ENCODE data around the gene SLC4A5. TPM values are rescaled to one million over a fixed set of nuclear protein-coding genes. Genes with fewer than 3 reads are reported as not detected.
A peak's percentile ranks its signal among the peaks of the same experiment; 100 is the strongest.

SLC4A5 gene
- total and polyA plus RNA-seq, 2 of the 8 experiments (the other 6 are each of a cell fraction or from before 2014, with no cell fraction given), result 0.42 to 0.52 TPM

GRCh38 chr2:74333175-74333574 is 10.0 kb downstream of the SLC4A5 start:
- no peak overlapping the region for H3K4me3 ChIP-seq (ENCODE audit: extremely low read depth in 1 of 4, insufficient read depth in 2 of 4, low read depth in 3 of 4, low read length in 4 of 4)
- DNase-seq (ENCODE audit: low read depth in 1 of 2, low spot score in 2 of 2) (peak in 1 of 2 experiments; percentile 49), FAIRE-seq (no peak)
- H2BK5ac ChIP-seq (ENCODE audit: low read depth, low read length), result no peak overlapping the region
- no peaks in the 10 kb centered on the region for H3K79me2 ChIP-seq (ENCODE audit: control insufficient read depth in 1 of 2, insufficient read depth in 2 of 2, low read length in 2 of 2)
- H2BK120ac ChIP-seq (replicated peaks; ENCODE audit: low read depth, low read length), result no peak overlapping the region
- H3K18ac ChIP-seq (ENCODE audit: extremely low read depth, low read length), result no peak overlapping the region
- H3K4me2 ChIP-seq (ENCODE audit: insufficient read depth in 1 of 2, low read depth in 2 of 2, low read length in 2 of 2), result no peak overlapping the region
- peak; percentile 74 to 76 for TF ChIP-seq RAD21 (IDR thresholded peaks at IDR 0.05 in 1 of 2, conservative IDR thresholded peaks at IDR 0.05 in 1 of 2; ENCODE audit: low read depth in 2 of 2, low read length in 2 of 2)
- no peak for TF ChIP-seq KDM5A (IDR thresholded peaks at IDR 0.05; ENCODE audit: low read length)
- TF ChIP-seq CTCF (IDR thresholded peaks at IDR 0.05; ENCODE audit: control extremely low read depth in 1 of 3, insufficient read depth in 1 of 3, low read depth in 1 of 3, low read length in 3 of 3), result peak; percentile 49 to 79 (median 61)
- H3K27ac ChIP-seq (ENCODE audit: low read depth, low read length), result no peak overlapping the region
- no peak overlapping the region for H2BK15ac ChIP-seq (ENCODE audit: low read length)
- peaks cover 20% of the 10 kb centered on the region; the same call in 1 of the 2 replicates for H3K23me2 ChIP-seq (ENCODE audit: low read depth, low read length)
- H3K14ac ChIP-seq (ENCODE audit: insufficient read length), result no peak overlapping the region
- H4K8ac ChIP-seq (ENCODE audit: extremely low read depth, insufficient read depth, low read length), result no peak overlapping the region
- no peak overlapping the region for H4K91ac ChIP-seq (replicated peaks; ENCODE audit: insufficient read length, low read length)
- H3K27me3 ChIP-seq (replicated peaks in 1 of 4; ENCODE audit: control insufficient read depth in 3 of 4, extremely low read depth in 1 of 4, insufficient read depth in 3 of 4, low read length in 3 of 4), result no peaks in the 10 kb centered on the region
- H2AFZ ChIP-seq (ENCODE audit: low read length), result no peak overlapping the region
- H3K9ac ChIP-seq (replicated peaks in 1 of 4; ENCODE audit: extremely low read depth in 1 of 4, low read depth in 3 of 4, low read length in 3 of 4), result no peak overlapping the region
- H3K23ac ChIP-seq (ENCODE audit: insufficient read length), result no peak overlapping the region
- no peak overlapping the region for H2BK12ac ChIP-seq (ENCODE audit: low read depth, low read length)
- H2AK5ac ChIP-seq (ENCODE audit: low read depth, low read length), result no peak overlapping the region
- ChIA-PET CTCF (ENCODE audit: partially characterized antibody) (interaction anchor here (0.6 to 6.9 kb wide), 23 partner anchors 10 to 145 kb away, joined by 3 to 98 read pairs (median 5); partner anchors contain the start of gene SLC4A5), POLR2A (ENCODE audit: partially characterized antibody) (no interaction called here)
- H4K5ac ChIP-seq (ENCODE audit: insufficient read length, low read depth, low read length), result no peak overlapping the region
- H3K9me3 ChIP-seq (ENCODE audit: insufficient read depth in 2 of 2, low read depth in 1 of 2, low read length in 1 of 2), result no peaks in the 10 kb centered on the region
- WGBS, 2 experiments (ENCODE audit: extremely low coverage in 1 of 2, insufficient coverage in 1 of 2, insufficient read length in 1 of 2, insufficient replicate concordance in 2 of 2, low coverage in 1 of 2, low lambda C conversion rate in 2 of 2, missing lambda C conversion rate in 1 of 2), result 32% methylated on average over 3 of the region's 3 CpGs; no CpG with 5 or more reads in 1 of the 2 experiments
- peaks cover 0 to under 1% (median 0%) of the 10 kb centered on the region in 4 experiments; a peak in 2 of 7 replicates for H3K4me1 ChIP-seq (replicated peaks in 1 of 4; ENCODE audit: control insufficient read depth in 3 of 4, insufficient read depth in 4 of 4, low read length in 3 of 4)
- H3K36me3 ChIP-seq (ENCODE audit: control insufficient read depth in 2 of 4, insufficient read depth in 4 of 4, low read length in 3 of 4), result no peaks in the 10 kb centered on the region; a peak in 2 of 8 replicates
- H3K56ac ChIP-seq (replicated peaks; ENCODE audit: insufficient read length, low read depth, low read length), result no peak overlapping the region
- no peak overlapping the region for H2BK20ac ChIP-seq (ENCODE audit: low read length)
- peaks cover 0 to 3% of the 10 kb centered on the region in 2 experiments for H4K20me1 ChIP-seq (replicated peaks in 1 of 2; ENCODE audit: control insufficient read depth in 1 of 2, insufficient read depth in 2 of 2, low read length in 2 of 2)
- H3K79me1 ChIP-seq (ENCODE audit: low read depth, low read length), result no peaks in the 10 kb centered on the region
- H3K4ac ChIP-seq (replicated peaks; ENCODE audit: insufficient read length, low read depth, low read length), result no peak overlapping the region

Measured in H1 (cell line).